HCT116 (cell line): Measurements from ENCODE around the gene UTS2. TPM values are rescaled to one million over a fixed set of nuclear protein-coding genes. Genes with fewer than 3 reads are reported as not detected.

Experiments
- ATAC-seq: fragments of 200-7000 bp; cut with Tn5 transposase; 2 replicates; pipeline ENCODE4 v1.9.1; 2020; ENCODE audit warnings: mild to moderate bottlenecking, moderate library complexity
- BruUV-seq: library from RNA; stranded (reverse); fragments of 400-500 nt; replicated peaks from 2 replicates; lab custom pipeline; 2021; lab: Mats Ljungman, UMichigan
- CTCF ChIA-PET: fragments of 300-600 bp; sonication (Branson Sonifier 250); formaldehyde crosslinking; loops from one replicate; lab custom pipeline; 2021; ENCODE audit warnings: antibody characterized with exemption; lab: Charles Lee
- POLR2A ChIA-PET: fragments of 300-600, 350-600 bp; sonication (Branson Sonifier 250); formaldehyde crosslinking; loops from one replicate; lab custom pipeline; 2021; ENCODE audit warnings: antibody characterized with exemption; lab: Charles Lee
- RAD21 ChIA-PET, 2 experiments: fragments of 300-600 bp; sonication (Branson Sonifier 250); formaldehyde crosslinking; loops; one replicate each; lab custom pipeline; 2023; ENCODE audit warnings: low total read pairs in 2 of 2; ENCODE audit not compliant: uncharacterized antibody in 2 of 2, unreplicated experiment in 2 of 2, low non-redundant PET in 1 of 2; lab: Charles Lee
- DNase-seq: peaks from one replicate; pipeline ENCODE4 v3.0.0-alpha.2; 2010; ENCODE audit warnings: low read depth, low spot score
- H2AFZ ChIP-seq: fragments of 200-600 bp; shearing (Covaris generic), sonication (generic); 2 replicates; pipeline ENCODE4 v1.6.1; 2017; ENCODE audit warnings: low read depth, mixed run types, mixed read lengths, antibody characterized with exemption, low read length; ENCODE audit not compliant: poor library complexity, severe bottlenecking
- H3K27ac ChIP-seq: 2 replicates; pipeline ENCODE4 v1.5.1; 2012; ENCODE audit warnings: low read depth, low read length
- H3K27me3 ChIP-seq: fragments of 200-600 bp; sonication (generic); 2 replicates; pipeline ENCODE4 v1.6.1; 2016; ENCODE audit warnings: mixed run types, low read length, mixed read lengths; ENCODE audit not compliant: insufficient read depth
- H3K36me3 ChIP-seq, 2 experiments: fragments of 200-500 bp in 1 of 2; fragments of 200-600 bp in 1 of 2; sonication (Bioruptor generic) in 1 of 2; sonication (generic) in 1 of 2; 2 replicates each; pipeline versions ENCODE4 v1.5.1 to v1.6.1; 2014 to 2016; ENCODE audit warnings: low read length in 2 of 2, inconsistent platforms in 1 of 2, mixed read lengths in 1 of 2, mixed run types in 1 of 2; ENCODE audit not compliant: insufficient read depth in 2 of 2, control insufficient read depth in 1 of 2
- H3K4me1 ChIP-seq, 2 experiments: fragments of 200-600 bp in 1 of 2; sonication (generic) in 1 of 2; 2 replicates each; pipeline versions ENCODE4 v1.5.1 to v1.6.1; 2012 to 2017; ENCODE audit warnings: low read length in 2 of 2, inconsistent platforms in 1 of 2, mild to moderate bottlenecking in 1 of 2, mixed read lengths in 1 of 2, mixed run types in 1 of 2, moderate library complexity in 1 of 2; ENCODE audit not compliant: insufficient read depth in 2 of 2, control insufficient read depth in 1 of 2
- H3K4me2 ChIP-seq: fragments of 200-600 bp; sonication (generic); 2 replicates; pipeline ENCODE4 v1.6.1; 2017; ENCODE audit warnings: mixed run types, low read length, mixed read lengths
- H3K4me3 ChIP-seq, 2 experiments: fragments of 200-600 bp in 1 of 2; sonication (generic) in 1 of 2; replicated peaks in 1 of 2; 2 replicates each; pipeline ENCODE4 v1.5.1; 2011 to 2016; ENCODE audit warnings: low read length in 2 of 2, control low read depth in 1 of 2, low read depth in 1 of 2, mild to moderate bottlenecking in 1 of 2, mixed read lengths in 1 of 2, mixed run types in 1 of 2
- H3K79me2 ChIP-seq: fragments of 200-600 bp; sonication (generic); 2 replicates; pipeline ENCODE4 v1.6.1; 2017; ENCODE audit warnings: mild to moderate bottlenecking, mixed run types, low read length, moderate library complexity, mixed read lengths; ENCODE audit not compliant: insufficient read depth
- H3K9ac ChIP-seq: fragments of 200-600 bp; sonication (generic); 2 replicates; pipeline ENCODE4 v1.6.1; 2016; ENCODE audit warnings: low read length, mixed read lengths
- H3K9me2 ChIP-seq: fragments of 200-600 bp; sonication (generic), shearing (Covaris generic); 2 replicates; pipeline ENCODE4 v1.6.1; 2017; ENCODE audit warnings: mixed run types, mild to moderate bottlenecking, moderate library complexity; ENCODE audit not compliant: insufficient read depth
- H3K9me3 ChIP-seq, 2 experiments: fragments of 200-500 bp in 1 of 2; fragments of 200-600 bp in 1 of 2; sonication (Bioruptor generic) in 1 of 2; sonication (generic) in 1 of 2; 2 replicates each; pipeline ENCODE4 v1.6.1; 2014 to 2017; ENCODE audit warnings: low read length in 2 of 2, mixed read lengths in 2 of 2, inconsistent platforms in 1 of 2, low read depth in 1 of 2, mild to moderate bottlenecking in 1 of 2, mixed run types in 1 of 2, moderate library complexity in 1 of 2; ENCODE audit not compliant: control insufficient read depth in 1 of 2, insufficient read depth in 1 of 2
- H4K20me1 ChIP-seq: fragments of 200-600 bp; sonication (generic), shearing (Covaris generic); 2 replicates; pipeline ENCODE4 v1.6.1; 2017; ENCODE audit warnings: mixed run types, mild to moderate bottlenecking, moderate library complexity; ENCODE audit not compliant: insufficient read depth
- CEBPB ChIP-seq: IDR thresholded peaks from 2 replicates; pipeline ENCODE4 v1.6.1; 2012; ENCODE audit warnings: low read depth
- CTCF ChIP-seq, 3 experiments: fragments of 200-600 bp in 1 of 3; sonication (generic) in 1 of 3; IDR thresholded peaks in 2 of 3; conservative IDR thresholded peaks in 1 of 3; 2 replicates each; pipeline ENCODE4 v1.5.1; 2012 to 2017; ENCODE audit warnings: low read depth in 2 of 3, low read length in 2 of 3, antibody characterized with exemption in 1 of 3, borderline replicate concordance in 1 of 3, control low read depth in 1 of 3, mild to moderate bottlenecking in 1 of 3, mixed read lengths in 1 of 3, mixed run types in 1 of 3, moderate library complexity in 1 of 3; ENCODE audit not compliant: insufficient read depth in 1 of 3
- ELF1 ChIP-seq: IDR thresholded peaks from 2 replicates; pipeline ENCODE4 v1.6.1; 2012; ENCODE audit warnings: low read depth, borderline replicate concordance
- EZH2 ChIP-seq: fragments of 200-600 bp; sonication (generic); IDR thresholded peaks from 2 replicates; pipeline ENCODE4 v1.6.1; 2017; ENCODE audit warnings: antibody characterized with exemption, mixed run types
- EZH2phosphoT487 ChIP-seq: fragments of 200-600 bp; IDR thresholded peaks from 2 replicates; pipeline ENCODE4 v1.6.1; 2018; ENCODE audit warnings: antibody characterized with exemption, borderline replicate concordance
- FOSL1 ChIP-seq: IDR thresholded peaks from 2 replicates; pipeline ENCODE4 v1.6.1; 2012; ENCODE audit warnings: low read depth
- POLR2A ChIP-seq: IDR thresholded peaks from 2 replicates; pipeline ENCODE4 v1.7.0; 2011; ENCODE audit warnings: borderline replicate concordance; ENCODE audit not compliant: insufficient read depth, insufficient read length; ENCODE audit errors: extremely low read depth
- SIN3A ChIP-seq: IDR thresholded peaks from 2 replicates; pipeline ENCODE4 v1.6.1; 2012; ENCODE audit warnings: low read depth
- SP1 ChIP-seq: IDR thresholded peaks from 2 replicates; pipeline ENCODE4 v1.6.1; 2012; ENCODE audit warnings: low read depth
- TCF7L2 ChIP-seq: IDR thresholded peaks from 2 replicates; pipeline ENCODE4 v1.7.0; 2011; ENCODE audit warnings: borderline replicate concordance, inconsistent platforms; ENCODE audit not compliant: insufficient read depth, insufficient read length; ENCODE audit errors: extremely low read depth
- ZBTB33 ChIP-seq: IDR thresholded peaks from 2 replicates; pipeline ENCODE4 v1.6.1; 2011; ENCODE audit warnings: mild to moderate bottlenecking, low read length, moderate library complexity; ENCODE audit not compliant: insufficient replicate concordance; ENCODE audit errors: extremely low read depth
- ZNF274 ChIP-seq: fragments of 200-500 bp; sonication (Bioruptor generic); IDR thresholded peaks from 2 replicates; pipeline ENCODE4 v1.6.1; 2014; ENCODE audit warnings: mild to moderate bottlenecking, low read depth, low read length, inconsistent platforms
- intact Hi-C: fragments of 100-400 bp; cut with micrococcal nuclease; formaldehyde crosslinking; loops from 2 replicates; pipeline ENCODE4 v1.10.0; 2022
- total RNA-seq: library from RNA; stranded (reverse); gene quantifications from one replicate; pipeline ENCODE4 v1.2.1, GENCODE V29; 2021; ENCODE audit not compliant: unreplicated experiment

Gene UTS2
- total RNA-seq, 1 experiment from 2014 or later: 3.0 TPM

- TF ChIP-seq EZH2phosphoT487 (no peak), ELF1 (no peak), CTCF (IDR thresholded peaks at IDR 0.05 in 2 of 3, conservative IDR thresholded peaks at IDR 0.05 in 1 of 3; ENCODE audit: borderline replicate concordance in 1 of 3, insufficient read depth in 1 of 3, low read depth in 2 of 3, low read length in 2 of 3) (no peak), EZH2 (no peak), SIN3A (no peak), FOSL1 (no peak)
Observed at GRCh38 chr1:7827126-7827955, 25.5 kb downstream of the UTS2 start (continued).

- no peaks in the 10 kb centered on the region for H4K20me1 ChIP-seq
- no peak overlapping the region for H3K27ac ChIP-seq
- no peak overlapping the region for H3K4me2 ChIP-seq
- H3K27me3 ChIP-seq: no peaks in the 10 kb centered on the region
- intact Hi-C loops: no loop called here
- peaks cover 0 to 4% of the 10 kb centered on the region in 2 experiments; a peak in 2 of 4 replicates for H3K36me3 ChIP-seq
- H3K9me3 ChIP-seq: no peaks in the 10 kb centered on the region
- no peaks in the 10 kb centered on the region for H3K9me2 ChIP-seq
- DNase-seq (no peak), ATAC-seq (no peak)
- H3K4me1 ChIP-seq: no peaks in the 10 kb centered on the region
- no peak overlapping the region for H3K4me3 ChIP-seq
- ChIA-PET CTCF (no interaction called here), RAD21 (no interaction called here), POLR2A (no interaction called here)
- H2AFZ ChIP-seq: no peak overlapping the region
- BruUV-seq: no TSS peak
- no peak overlapping the region for H3K9ac ChIP-seq
- no peaks in the 10 kb centered on the region for H3K79me2 ChIP-seq
- TF ChIP-seq ELF1: no peak
- TF ChIP-seq SP1: no peak
- TF ChIP-seq TCF7L2: no peak
- TF ChIP-seq POLR2A: no peak
- no peak for TF ChIP-seq ZNF274
- no peak for TF ChIP-seq CEBPB
- no peak for TF ChIP-seq EZH2
- TF ChIP-seq CTCF (IDR thresholded peaks at IDR 0.05 in 2 of 3, conservative IDR thresholded peaks at IDR 0.05 in 1 of 3; ENCODE audit: borderline replicate concordance in 1 of 3, insufficient read depth in 1 of 3, low read depth in 2 of 3, low read length in 2 of 3): no peak
- TF ChIP-seq ZBTB33: no peak
- no peak for TF ChIP-seq SIN3A
- TF ChIP-seq EZH2phosphoT487: no peak
Observed at GRCh38 chr1:7826363-7826762, 26.5 kb downstream of the UTS2 start.
